Adipose tissue (tissue), 3 donors: ENCODE measurements around the gene ADAP1. TPM values are rescaled to one million over a fixed set of nuclear protein-coding genes. Genes with fewer than 3 reads are reported as not detected.
"Not testable (repeated sequence)": the region's sequence is repeated elsewhere in the genome, so short reads cannot be mapped to it uniquely, and the experiment has no call there.

Experiments
- H3K27ac ChIP-seq: one replicate; pipeline ENCODE4 v1.5.1; 2013; ENCODE audit warnings: low read depth, low read length
- WGBS, 3 donors: extraction: QIAGEN DNeasy Blood & Tissue Kit; methylation state at CpG; one replicate each; pipeline ENCODE4 v1.1.7; 2013; 5-methylcytosine and 5-hydroxymethylcytosine counted together
- polyA plus RNA-seq, 3 donors: library from polyadenylated mRNA; stranded (reverse); fragments of 200-250 nt; gene quantifications; one replicate each; pipeline ENCODE4 v1.2.3, GENCODE V29; 2013
- donor health status: healthy with polysubstance abuse.
- donor health status: Bipolar disorder and iron deficiency.
- donor health status: healthy.

The ADAP1 gene
- polyA plus RNA-seq, 3 donors, result 8.7 to 11.7 (median 9.8) TPM

- WGBS, 3 donors, result 28 to 33% (median 29%) methylated on average over 49 to 52 of the region's 73 CpGs
- not testable (repeated sequence) for H3K27ac ChIP-seq
Measured at GRCh38 chr7:908591-909357, 45.7 kb downstream of the ADAP1 start.

GRCh38 chr7:908159-908581 is 46.3 kb downstream of the ADAP1 start:
- H3K27ac ChIP-seq, result no peak overlapping the region
- 89% methylated on average over 9 to 12 of the region's 12 CpGs for WGBS, 3 donors

- H3K27ac ChIP-seq, result no peak overlapping the region
- WGBS, 3 donors, result 55 to 74% (median 67%) methylated on average over 45 to 49 of the region's 49 CpGs
Measured at GRCh38 chr7:907158-907980, 47.1 kb downstream of the ADAP1 start.

- H3K27ac ChIP-seq, result no peak overlapping the region
- WGBS, 3 donors, result 52 to 88% (median 70%) methylated on average over 8 to 10 of the region's 10 CpGs
Measured at GRCh38 chr7:906776-907157, 47.7 kb downstream of the ADAP1 start.

GRCh38 chr7:904847-905246 is 49.6 kb downstream of the ADAP1 start:
- H3K27ac ChIP-seq, result no peak overlapping the region
- WGBS, 3 donors, result 57 to 69% (median 64%) methylated on average over 18 to 20 of the region's 20 CpGs

- WGBS, 3 donors, result 86 to 90% (median 90%) methylated on average over 33 to 37 of the region's 37 CpGs
- no peak overlapping the region for H3K27ac ChIP-seq
Measured at GRCh38 chr7:903921-904755, 50.3 kb downstream of the ADAP1 start.

GRCh38 chr7:902996-903395 is 51.5 kb downstream of the ADAP1 start:
- H3K27ac ChIP-seq, result no peak overlapping the region
- WGBS, 3 donors, result 81 to 92% (median 85%) methylated on average over 22 of the region's 22 CpGs

- WGBS, 3 donors, result 23 to 43% (median 27%) methylated on average over 13 to 24 of the region's 24 CpGs
Measured at GRCh38 chr7:901388-902154, 52.9 kb downstream of the ADAP1 start.

GRCh38 chr7:901041-901387 is 53.5 kb downstream of the ADAP1 start:
- 54 to 77% (median 74%) methylated on average over 8 of the region's 8 CpGs for WGBS, 3 donors
- no peak overlapping the region for H3K27ac ChIP-seq

More at GRCh38 chr7:901388-902154, 52.9 kb downstream of the ADAP1 start:
- H3K27ac ChIP-seq, result no peak overlapping the region

GRCh38 chr7:900331-901040 is 54.0 kb downstream of the ADAP1 start:
- WGBS, 3 donors, result 73 to 86% (median 80%) methylated on average over 23 to 26 of the region's 26 CpGs
- H3K27ac ChIP-seq, result no peak overlapping the region

GRCh38 chr7:899806-900205 is 54.7 kb downstream of the ADAP1 start:
- 95 to 98% (median 95%) methylated on average over 16 of the region's 16 CpGs for WGBS, 3 donors
- H3K27ac ChIP-seq, result no peak overlapping the region

- H3K27ac ChIP-seq, result no peak overlapping the region
- WGBS, 3 donors, result 88 to 91% (median 91%) methylated on average over 48 to 54 of the region's 54 CpGs
Measured at GRCh38 chr7:898855-899681, 55.4 kb downstream of the ADAP1 start.

- no peak overlapping the region for H3K27ac ChIP-seq
- 80 to 89% (median 81%) methylated on average over 17 to 18 of the region's 18 CpGs for WGBS, 3 donors
Measured at GRCh38 chr7:898460-898854, 56.0 kb downstream of the ADAP1 start.

GRCh38 chr7:897771-898376 is 56.6 kb downstream of the ADAP1 start:
- 57 to 67% (median 62%) methylated on average over 20 to 27 of the region's 27 CpGs for whole genome bisulfite sequencing, 3 donors
- H3K27ac ChIP-seq, result no peak overlapping the region

- H3K27ac ChIP-seq, result no peak overlapping the region
- 85 to 91% (median 90%) methylated on average over 14 of the region's 14 CpGs for WGBS, 3 donors
Measured at GRCh38 chr7:897086-897485, 57.4 kb downstream of the ADAP1 start.

GRCh38 chr7:896346-897075 is 58.0 kb downstream of the ADAP1 start:
- WGBS, 3 donors, result 92 to 94% (median 93%) methylated on average over 42 of the region's 42 CpGs
- H3K27ac ChIP-seq, result no peak overlapping the region
